Adrenal gland (tissue), 5 donors: ENCODE results near the gene CCDC92B.

Experiments used
- POLR2A ChIP-seq, 2 donors: fragments of 450-650 bp; IDR thresholded peaks; one replicate each; pipeline ENCODE4 v1.6.1; 2017; ENCODE audit warnings: antibody characterized with exemption in 2 of 2, mild to moderate bottlenecking in 2 of 2, moderate library complexity in 1 of 2
- TF ChIP-seq, protein P1 (sequence below), 6 experiments: fragments of 450-650 bp in 4 of 6; fragments of 200-600 bp in 2 of 6; sonication (generic) in 1 of 6; IDR thresholded peaks; 1 replicate in 5 of 6; 2 replicates in 1 of 6; pipeline versions ENCODE4 v1.5.1 to v1.8.0; 2016 to 2021; ENCODE audit warnings: antibody characterized with exemption in 6 of 6, mild to moderate bottlenecking in 2 of 6, moderate library complexity in 1 of 6
- donor health status: DM: no; HTN: no; CAD: no.

DNA sequence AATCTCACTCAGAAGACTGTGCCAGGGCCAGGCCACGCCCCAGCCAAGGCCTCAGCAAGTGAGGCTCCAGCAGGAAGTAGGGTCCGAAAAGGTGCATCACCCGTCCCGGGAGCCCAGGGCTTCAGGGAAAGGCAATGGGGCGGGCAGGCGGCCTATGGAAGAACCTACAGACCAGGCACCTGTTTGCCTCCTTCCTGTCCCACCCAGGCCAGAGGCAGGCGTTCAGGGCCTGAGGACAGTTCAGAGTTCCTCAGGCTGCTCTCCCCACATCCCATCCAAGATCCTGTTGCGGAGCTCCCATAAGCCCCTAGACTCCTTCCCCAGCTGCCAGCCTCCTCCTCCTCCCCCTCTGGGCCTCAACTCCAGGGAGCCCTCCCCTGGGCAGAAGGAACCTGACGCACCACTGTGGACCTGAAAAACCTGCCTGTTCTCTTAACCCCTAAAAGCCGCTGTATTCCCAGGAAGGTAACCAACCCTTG, 40.2 kb downstream of the CCDC92B start:
- TF ChIP-seq, protein P1, sequence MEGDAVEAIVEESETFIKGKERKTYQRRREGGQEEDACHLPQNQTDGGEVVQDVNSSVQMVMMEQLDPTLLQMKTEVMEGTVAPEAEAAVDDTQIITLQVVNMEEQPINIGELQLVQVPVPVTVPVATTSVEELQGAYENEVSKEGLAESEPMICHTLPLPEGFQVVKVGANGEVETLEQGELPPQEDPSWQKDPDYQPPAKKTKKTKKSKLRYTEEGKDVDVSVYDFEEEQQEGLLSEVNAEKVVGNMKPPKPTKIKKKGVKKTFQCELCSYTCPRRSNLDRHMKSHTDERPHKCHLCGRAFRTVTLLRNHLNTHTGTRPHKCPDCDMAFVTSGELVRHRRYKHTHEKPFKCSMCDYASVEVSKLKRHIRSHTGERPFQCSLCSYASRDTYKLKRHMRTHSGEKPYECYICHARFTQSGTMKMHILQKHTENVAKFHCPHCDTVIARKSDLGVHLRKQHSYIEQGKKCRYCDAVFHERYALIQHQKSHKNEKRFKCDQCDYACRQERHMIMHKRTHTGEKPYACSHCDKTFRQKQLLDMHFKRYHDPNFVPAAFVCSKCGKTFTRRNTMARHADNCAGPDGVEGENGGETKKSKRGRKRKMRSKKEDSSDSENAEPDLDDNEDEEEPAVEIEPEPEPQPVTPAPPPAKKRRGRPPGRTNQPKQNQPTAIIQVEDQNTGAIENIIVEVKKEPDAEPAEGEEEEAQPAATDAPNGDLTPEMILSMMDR (IDR thresholded peaks at IDR 0.05): no peak
- peak in 1 of 2 donors; percentile 55 for TF ChIP-seq POLR2A (IDR thresholded peaks at IDR 0.05)
